HEK293 (cell line): ENCODE data around the gene TBC1D22A.

Experiments used
- CTCF ChIA-PET: fragments of 350-600 bp; formaldehyde crosslinking; extraction: SDS; loops from one replicate; lab custom pipeline; 2021; ENCODE audit warnings: antibody characterized with exemption; lab: Yijun Ruan, JAX
- POLR2A ChIA-PET: fragments of 300-600 bp; formaldehyde crosslinking; extraction: SDS; loops from one replicate; lab custom pipeline; 2020; ENCODE audit warnings: antibody characterized with exemption, inconsistent platforms; lab: Yijun Ruan, JAX
- H3K27ac ChIP-seq: fragments of 200-500 bp; sonication (Bioruptor generic); 2 replicates; pipeline ENCODE4 v1.5.1; 2014; ENCODE audit warnings: low read depth, low read length, control low read depth, inconsistent platforms; ENCODE audit errors: extremely low read depth
- H3K36me3 ChIP-seq, 2 experiments: fragments of 200-500 bp in 1 of 2; sonication (Bioruptor generic) in 1 of 2; 1 replicate in 1 of 2; 2 replicates in 1 of 2; pipeline ENCODE4 v1.5.1; 2014 to 2017; ENCODE audit warnings: inconsistent platforms in 2 of 2, low read length in 2 of 2; ENCODE audit not compliant: control insufficient read depth in 2 of 2, insufficient read depth in 1 of 2
- H3K4me1 ChIP-seq: fragments of 200-500 bp; sonication (Bioruptor generic); 2 replicates; pipeline ENCODE4 v1.5.1; 2014; ENCODE audit warnings: mild to moderate bottlenecking, low read length, inconsistent platforms; ENCODE audit not compliant: control insufficient read depth, insufficient read depth
- H3K4me3 ChIP-seq: 2 replicates; pipeline ENCODE4 v1.5.1; 2011; ENCODE audit warnings: low read depth, mild to moderate bottlenecking, control low read depth, low read length, moderate library complexity
- H3K9me3 ChIP-seq: fragments of 200-500 bp; sonication (Bioruptor generic); 2 replicates; pipeline ENCODE4 v1.5.1; 2014; ENCODE audit warnings: low read depth, low read length, inconsistent platforms; ENCODE audit not compliant: control insufficient read depth, insufficient read depth
- REPIN1 ChIP-seq: fragments of 450-650 bp; formaldehyde crosslinking; IDR thresholded peaks from 2 replicates; pipeline ENCODE4 v1.5.1; 2017; ENCODE audit warnings: missing biosample characterization, missing genetic modification characterization, low read depth
- WT1 ChIP-seq: fragments of 450-650 bp; formaldehyde crosslinking; IDR thresholded peaks from 2 replicates; pipeline ENCODE4 v1.5.1; 2016; ENCODE audit warnings: missing biosample characterization, missing genetic modification characterization
- ZBTB49 ChIP-seq: fragments of 450-650 bp; formaldehyde crosslinking; IDR thresholded peaks from 2 replicates; pipeline ENCODE4 v1.5.1; 2016; ENCODE audit warnings: missing biosample characterization, missing genetic modification characterization, low read depth
- ZBTB6 ChIP-seq: fragments of 450-650 bp; formaldehyde crosslinking; IDR thresholded peaks from 2 replicates; pipeline ENCODE4 v1.5.1; 2017; ENCODE audit warnings: missing biosample characterization, missing genetic modification characterization
- ZBTB8A ChIP-seq: fragments of 450-650 bp; formaldehyde crosslinking; IDR thresholded peaks from 2 replicates; pipeline ENCODE4 v1.5.1; 2016; ENCODE audit warnings: missing biosample characterization, missing genetic modification characterization
- ZEB2 ChIP-seq: fragments of 450-650 bp; formaldehyde crosslinking; IDR thresholded peaks from 2 replicates; pipeline ENCODE4 v1.5.1; 2016; ENCODE audit warnings: missing biosample characterization, missing genetic modification characterization
- ZFP69B ChIP-seq: fragments of 450-650 bp; formaldehyde crosslinking; IDR thresholded peaks from 2 replicates; pipeline ENCODE4 v1.5.1; 2016; ENCODE audit warnings: missing biosample characterization, missing genetic modification characterization
- ZNF211 ChIP-seq: fragments of 450-650 bp; formaldehyde crosslinking; IDR thresholded peaks from 2 replicates; pipeline ENCODE4 v1.5.1; 2016; ENCODE audit warnings: low read depth, missing biosample characterization, missing genetic modification characterization
- ZNF266 ChIP-seq: fragments of 450-650 bp; formaldehyde crosslinking; IDR thresholded peaks from 2 replicates; pipeline ENCODE4 v1.5.1; 2016; ENCODE audit warnings: missing biosample characterization, missing genetic modification characterization, low read depth
- ZNF274 ChIP-seq, 2 experiments: fragments of 200-500 bp in 1 of 2; fragments of 450-650 bp in 1 of 2; sonication (Bioruptor generic) in 1 of 2; formaldehyde crosslinking in 1 of 2; IDR thresholded peaks; 2 replicates each; pipeline versions ENCODE4 v1.5.1 to v1.6.1; 2014 to 2016; ENCODE audit warnings: borderline replicate concordance in 1 of 2, inconsistent platforms in 1 of 2, low read length in 1 of 2, missing biosample characterization in 1 of 2, missing genetic modification characterization in 1 of 2
- ZNF280C ChIP-seq: fragments of 450-650 bp; formaldehyde crosslinking; IDR thresholded peaks from 2 replicates; pipeline ENCODE4 v1.5.1; 2016; ENCODE audit warnings: missing biosample characterization, missing genetic modification characterization
- ZNF292 ChIP-seq: fragments of 450-650 bp; formaldehyde crosslinking; IDR thresholded peaks from 2 replicates; pipeline ENCODE4 v1.5.1; 2016; ENCODE audit warnings: low read depth, missing biosample characterization, missing genetic modification characterization, borderline replicate concordance
- ZNF341 ChIP-seq: fragments of 450-650 bp; formaldehyde crosslinking; IDR thresholded peaks from 2 replicates; pipeline ENCODE4; 2016; ENCODE audit warnings: low read depth, missing biosample characterization, missing genetic modification characterization
- ZNF423 ChIP-seq: fragments of 450-650 bp; formaldehyde crosslinking; IDR thresholded peaks from 2 replicates; pipeline ENCODE4 v1.5.1; 2016; ENCODE audit warnings: missing biosample characterization, missing genetic modification characterization
- ZNF548 ChIP-seq: fragments of 450-650 bp; formaldehyde crosslinking; IDR thresholded peaks from 2 replicates; pipeline ENCODE4 v1.5.1; 2016; ENCODE audit warnings: missing biosample characterization, missing genetic modification characterization
- ZNF549 ChIP-seq: fragments of 450-650 bp; IDR thresholded peaks from 2 replicates; pipeline ENCODE4 v1.5.1; 2018; ENCODE audit warnings: missing biosample characterization, missing genetic modification characterization, mild to moderate bottlenecking, inconsistent platforms, moderate library complexity
- ZNF596 ChIP-seq: fragments of 450-650 bp; IDR thresholded peaks from 2 replicates; pipeline ENCODE4 v1.5.0; 2018; ENCODE audit warnings: missing biosample characterization, mild to moderate bottlenecking, missing genetic modification characterization, moderate library complexity
- ZNF621 ChIP-seq: fragments of 450-650 bp; formaldehyde crosslinking; IDR thresholded peaks from 2 replicates; pipeline ENCODE4 v1.5.1; 2017; ENCODE audit warnings: missing biosample characterization, missing genetic modification characterization
- ZNF624 ChIP-seq: fragments of 450-650 bp; formaldehyde crosslinking; IDR thresholded peaks from 2 replicates; pipeline ENCODE4 v1.5.1; 2017; ENCODE audit warnings: missing biosample characterization, missing genetic modification characterization
- ZNF777 ChIP-seq: fragments of 450-650 bp; formaldehyde crosslinking; IDR thresholded peaks from 2 replicates; pipeline ENCODE4 v1.5.1; 2017; ENCODE audit warnings: missing biosample characterization, missing genetic modification characterization, borderline replicate concordance
- ZNF785 ChIP-seq: fragments of 450-650 bp; formaldehyde crosslinking; IDR thresholded peaks from 2 replicates; pipeline ENCODE4 v1.5.1; 2016; ENCODE audit warnings: missing biosample characterization, missing genetic modification characterization
- ZNF791 ChIP-seq: fragments of 450-650 bp; formaldehyde crosslinking; IDR thresholded peaks from 2 replicates; pipeline ENCODE4 v1.5.1; 2016; ENCODE audit warnings: missing biosample characterization, missing genetic modification characterization
- ZNF830 ChIP-seq: fragments of 450-650 bp; IDR thresholded peaks from 2 replicates; pipeline ENCODE4 v1.5.0; 2018; ENCODE audit warnings: missing biosample characterization, missing genetic modification characterization, low read depth, mild to moderate bottlenecking, moderate library complexity

The TBC1D22A gene

GRCh38 chr22:46971099-46971763 lies 208.8 kb downstream of the TBC1D22A start:
- TF ChIP-seq ZNF791, result no peak
- TF ChIP-seq ZNF211 (tag by site-specific recombination), result no peak
- no peak for TF ChIP-seq ZEB2 (tag by site-specific recombination)
- TF ChIP-seq REPIN1, result no peak
- no peak for TF ChIP-seq ZNF624 (tag by site-specific recombination)
- TF ChIP-seq WT1 (tag by site-specific recombination), result no peak
- TF ChIP-seq ZNF292 (tag by site-specific recombination), result no peak
- TF ChIP-seq ZNF280C (tag by site-specific recombination), result no peak
- TF ChIP-seq ZNF548 (tag by site-specific recombination), result no peak
- TF ChIP-seq ZNF785 (tag by site-specific recombination), result no peak
- TF ChIP-seq ZNF266, result no peak
- TF ChIP-seq ZNF274 (IDR thresholded peaks at IDR 0.05; ENCODE audit: low read length), result no peak
- no peak for TF ChIP-seq ZNF274 (tag by site-specific recombination; IDR thresholded peaks at IDR 0.05; ENCODE audit: borderline replicate concordance)
- no peak for TF ChIP-seq ZNF596 (tag by site-specific recombination)
- TF ChIP-seq ZBTB6 (tag by site-specific recombination), result no peak
- no peak for TF ChIP-seq ZBTB8A (tag by site-specific recombination)
- no peak for TF ChIP-seq ZNF621 (tag by site-specific recombination)
- no peak for TF ChIP-seq ZFP69B (tag by site-specific recombination)
- no peak for TF ChIP-seq ZNF830 (tag by site-specific recombination)
- no peak for TF ChIP-seq ZNF777 (tag by site-specific recombination)
- TF ChIP-seq ZNF423 (tag by site-specific recombination), result no peak
- POLR2A ChIA-PET, result no interaction called here
- Histone ChIP-seq H3K4me1 (no peaks in the 10 kb centered on the region), H3K27ac (no peak overlapping the region), H3K36me3 (peaks cover 0 to 19% of the 10 kb centered on the region in 2 experiments; a peak in 1 of 3 replicates), H3K4me3 (no peak overlapping the region), H3K9me3 (no peaks in the 10 kb centered on the region)
- CTCF ChIA-PET, result no interaction called here

GRCh38 chr22:46971764-46972125 lies 209.3 kb downstream of the TBC1D22A start:
- Histone ChIP-seq H3K36me3 (peaks cover 0 to 22% of the 10 kb centered on the region in 2 experiments; a peak in 1 of 3 replicates), H3K9me3 (no peaks in the 10 kb centered on the region), H3K4me1 (no peaks in the 10 kb centered on the region), H3K4me3 (no peak overlapping the region), H3K27ac (no peak overlapping the region)
- POLR2A ChIA-PET, result no interaction called here
- CTCF ChIA-PET, result no interaction called here
- TF ChIP-seq ZNF549 (tag by site-specific recombination) (no peak), ZNF341 (tag by site-specific recombination) (no peak), ZBTB49 (tag by site-specific recombination) (no peak)
